ENCODE data around the gene CERKL.

Gene CERKL

DNA sequence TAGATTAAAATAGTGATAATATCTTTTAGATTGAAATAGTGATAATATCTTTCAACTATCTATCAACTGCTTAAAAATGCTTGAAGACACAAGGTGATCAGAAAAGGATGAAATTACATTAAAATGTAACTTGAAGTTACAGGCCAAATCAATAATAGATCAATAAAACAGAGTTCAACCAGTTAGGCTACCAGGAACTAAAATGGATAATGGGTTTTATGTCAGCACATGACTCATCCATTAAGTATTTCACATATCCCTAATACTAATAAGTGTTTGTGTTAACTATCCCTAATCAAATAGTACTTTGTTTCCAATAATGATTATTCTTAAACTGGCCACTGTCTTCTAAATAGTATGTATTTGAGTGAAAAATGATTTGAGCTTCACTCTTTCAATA is 33.7 kb downstream of the CERKL start:
- DNase-seq, result no peak

DNA sequence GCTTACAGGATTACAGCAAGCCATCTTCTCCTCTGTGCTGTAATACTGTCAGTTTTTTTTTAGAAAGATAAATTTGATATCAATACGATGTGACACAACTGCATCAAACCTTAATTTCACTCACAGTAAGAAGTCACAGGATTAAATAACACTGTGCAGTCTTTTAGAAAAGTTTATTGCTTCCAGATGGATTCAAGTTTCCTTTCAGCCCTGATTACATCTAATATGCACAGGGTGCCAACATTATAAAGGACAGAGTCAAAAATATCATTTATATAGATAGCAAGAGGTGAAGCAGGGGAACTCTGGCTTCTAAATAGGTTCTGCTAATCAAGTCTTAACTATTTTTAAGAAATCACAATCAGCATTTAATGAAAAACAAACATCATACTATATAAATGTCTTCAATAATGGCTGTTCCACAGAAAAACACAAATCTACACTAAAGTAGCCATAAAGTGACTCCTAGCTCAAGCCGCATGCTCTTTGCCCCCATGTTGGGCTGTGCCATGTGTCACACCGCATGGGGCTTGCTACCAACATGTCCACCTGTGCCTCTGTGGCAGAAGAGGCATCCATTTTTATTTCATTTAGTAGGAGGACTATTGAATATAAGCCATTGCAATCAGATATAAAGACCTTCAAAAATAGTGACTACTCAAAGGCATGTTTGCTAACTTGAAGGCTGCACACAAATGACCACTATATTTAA is 35.0 kb downstream of the CERKL start:
- DNase-seq, result no peak

DNA sequence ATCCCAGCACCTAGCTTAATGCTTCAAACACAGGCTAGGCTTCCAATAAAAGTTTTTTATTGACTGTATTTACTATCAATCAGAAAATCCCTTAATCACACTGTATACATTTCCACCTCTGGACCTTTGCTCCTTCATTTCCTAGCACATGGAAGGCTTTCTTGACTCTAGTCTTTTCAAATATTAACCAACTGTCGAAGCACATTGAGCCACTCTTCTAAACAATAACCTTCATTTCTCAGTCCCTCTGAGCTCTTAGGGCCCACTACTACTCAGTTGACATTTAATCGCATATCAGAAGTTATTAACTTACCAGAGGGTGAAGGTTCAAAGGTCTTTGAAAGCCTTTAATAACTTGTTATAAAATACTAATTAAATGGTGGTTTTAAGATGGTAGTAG is 37.4 kb downstream of the CERKL start:
- no peak for DNase-seq

DNA sequence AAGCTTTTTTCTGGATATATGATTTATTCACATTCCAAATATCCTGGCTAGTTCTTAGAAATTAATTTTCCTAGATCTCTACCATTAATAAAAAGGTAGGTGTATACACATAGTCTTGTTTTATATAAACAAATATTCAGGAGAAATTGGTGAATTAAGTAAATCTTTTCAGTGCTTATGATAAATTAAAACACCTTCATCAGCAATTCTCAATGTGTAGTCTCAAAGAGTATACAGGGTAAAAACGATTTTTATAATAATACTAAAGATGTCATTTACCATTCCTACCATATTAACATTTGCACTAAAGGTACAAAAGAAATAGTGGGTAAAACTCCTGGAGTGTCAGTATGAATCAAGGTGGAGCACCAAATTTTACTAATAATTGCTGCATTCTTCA is 40.2 kb downstream of the CERKL start:
- no peak for DNase-seq

DNA sequence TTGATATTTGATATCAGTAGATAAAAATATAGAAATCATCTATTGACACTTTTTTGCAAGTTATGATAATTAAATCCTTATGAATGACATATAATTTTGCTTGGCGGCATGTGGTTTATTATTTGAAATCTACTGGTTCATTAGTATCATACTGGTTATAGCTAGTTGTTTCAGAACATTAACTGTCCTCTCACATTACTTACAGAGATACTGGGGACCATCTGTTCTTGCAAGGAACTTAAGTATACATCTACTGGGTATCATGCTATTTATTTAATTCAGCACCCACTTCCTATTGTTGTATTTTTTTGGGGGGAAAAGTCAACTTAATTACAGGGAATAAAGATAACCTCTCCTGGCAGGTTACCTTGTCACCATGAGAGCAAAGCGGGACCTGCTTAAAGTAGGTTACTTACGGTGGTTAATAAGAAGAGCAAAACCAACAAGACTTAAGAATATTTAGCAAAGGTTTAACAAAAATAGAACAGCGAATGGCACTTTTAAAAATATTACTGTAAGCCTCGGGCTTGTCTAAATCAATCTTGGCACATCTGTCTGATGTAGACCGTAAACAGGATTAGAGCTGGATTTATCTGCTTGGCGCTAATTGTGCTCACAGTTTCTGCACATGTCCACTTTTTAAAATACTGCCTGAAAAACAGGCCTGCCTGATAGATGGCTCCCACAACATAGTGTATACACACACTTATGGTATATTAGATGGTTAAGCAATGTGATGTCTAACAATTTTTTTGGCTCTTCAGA is 41.8 kb downstream of the CERKL start:
- DNase-seq, result no peak

DNA sequence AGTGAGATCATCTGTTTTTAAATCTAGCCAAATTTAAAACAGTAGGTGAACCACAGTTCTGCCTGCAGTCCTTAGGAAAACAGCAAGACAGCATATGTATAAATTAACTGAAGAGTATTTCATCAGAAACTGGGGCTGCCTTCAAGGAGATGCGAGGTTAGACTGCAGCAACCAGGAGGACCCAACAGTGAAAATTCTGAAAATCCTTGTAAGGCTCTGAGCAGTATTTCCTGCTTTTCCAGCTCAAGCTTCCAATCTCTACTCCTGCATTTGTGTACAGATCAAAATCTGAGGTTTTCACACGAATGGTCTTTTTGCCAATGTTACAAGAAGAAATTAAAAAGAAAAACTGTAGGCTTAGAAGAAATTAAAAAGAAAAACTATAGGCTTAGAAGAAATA is 43.7 kb downstream of the CERKL start:
- DNase-seq, result no peak

DNA sequence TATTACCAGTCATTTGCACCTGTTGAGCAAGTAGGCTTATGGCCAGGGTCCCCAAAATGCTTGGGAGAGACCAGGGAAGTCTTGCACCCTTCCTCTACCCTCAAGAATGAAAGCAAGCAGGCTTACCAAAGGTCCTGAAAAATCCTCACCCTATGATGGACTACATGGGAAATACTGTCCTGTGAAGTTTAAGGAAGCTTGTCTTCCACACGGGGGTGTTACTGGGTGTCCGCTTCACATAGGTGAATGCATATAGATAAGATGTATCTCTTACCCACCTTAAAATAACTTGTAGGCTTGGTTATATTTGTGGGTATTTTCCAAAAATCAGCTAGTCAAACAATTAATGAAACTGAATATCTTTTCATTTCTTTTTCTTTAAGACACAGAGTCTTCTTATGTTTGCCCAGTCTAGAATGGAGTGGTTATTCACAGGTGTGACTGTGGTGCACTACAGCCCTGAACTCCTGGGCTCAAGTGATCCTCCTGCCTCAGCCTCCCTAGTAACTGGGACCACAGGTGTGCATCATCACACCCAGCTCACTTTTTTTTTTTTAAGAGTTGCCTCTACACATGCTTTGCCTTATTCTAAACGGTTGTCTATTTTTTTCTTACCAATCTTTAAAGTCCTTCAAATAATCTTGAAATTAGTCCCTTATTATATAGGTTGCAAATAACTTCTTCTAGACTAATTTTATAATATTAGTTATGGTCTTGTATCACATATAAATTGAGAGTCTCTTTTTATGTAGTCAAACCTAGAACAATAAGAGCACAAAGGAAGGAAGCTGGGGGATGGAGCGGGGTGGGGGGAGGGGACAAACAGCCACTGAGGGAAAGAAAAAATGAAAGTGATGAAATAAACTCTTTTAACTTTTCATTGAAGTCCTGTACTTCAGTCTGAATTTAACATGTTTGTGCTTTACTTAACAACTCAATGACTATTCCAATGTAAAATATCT is 49.0 kb downstream of the CERKL start:
- DNase-seq, result no peak

DNA sequence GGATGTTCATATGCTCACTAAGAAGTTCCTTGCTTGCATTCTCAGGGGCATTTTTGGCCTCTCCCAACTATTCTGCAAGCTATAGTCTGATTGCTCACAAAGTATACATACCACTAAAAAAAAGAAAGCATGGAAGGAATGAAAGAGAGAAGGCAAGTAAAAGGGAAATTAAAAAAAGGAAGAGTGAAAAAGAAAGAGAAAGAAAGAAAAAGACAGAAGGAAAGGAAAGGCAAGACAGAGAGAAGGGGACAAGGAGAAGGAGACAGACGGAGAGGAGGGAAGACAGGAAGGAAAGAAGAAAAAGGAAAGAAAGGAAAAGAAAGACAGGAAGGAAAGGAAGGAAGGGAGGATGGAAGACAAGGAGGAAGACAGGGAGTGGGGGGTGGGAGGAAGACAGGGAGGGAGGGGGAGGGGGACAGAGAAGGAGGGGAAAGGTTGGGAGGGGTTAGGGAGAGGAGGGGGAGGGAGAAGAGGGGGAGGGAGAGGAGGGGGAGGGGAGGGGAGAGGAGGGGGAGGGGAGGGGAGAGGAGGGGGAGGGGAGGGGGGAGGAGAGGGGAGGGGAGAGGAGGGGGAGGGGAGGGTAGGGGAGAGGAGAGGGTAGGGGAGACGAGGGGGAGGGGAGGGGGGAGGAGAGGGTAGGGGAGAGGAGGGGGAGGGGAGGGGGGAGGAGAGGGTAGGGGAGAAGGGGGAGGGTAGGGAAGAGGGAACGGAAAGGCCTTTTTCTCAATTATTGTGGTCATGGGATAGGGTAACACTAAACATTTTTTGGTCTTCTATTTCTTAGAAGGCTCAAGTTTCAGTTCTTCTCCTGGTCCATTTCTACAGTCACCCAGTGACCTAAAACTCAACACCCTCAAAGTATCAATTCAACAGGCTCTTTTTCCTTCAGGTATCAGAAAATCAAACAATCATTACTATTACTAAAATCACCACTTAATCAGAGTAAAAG is 50.7 kb downstream of the CERKL start:
- DNase-seq, result no peak

DNA sequence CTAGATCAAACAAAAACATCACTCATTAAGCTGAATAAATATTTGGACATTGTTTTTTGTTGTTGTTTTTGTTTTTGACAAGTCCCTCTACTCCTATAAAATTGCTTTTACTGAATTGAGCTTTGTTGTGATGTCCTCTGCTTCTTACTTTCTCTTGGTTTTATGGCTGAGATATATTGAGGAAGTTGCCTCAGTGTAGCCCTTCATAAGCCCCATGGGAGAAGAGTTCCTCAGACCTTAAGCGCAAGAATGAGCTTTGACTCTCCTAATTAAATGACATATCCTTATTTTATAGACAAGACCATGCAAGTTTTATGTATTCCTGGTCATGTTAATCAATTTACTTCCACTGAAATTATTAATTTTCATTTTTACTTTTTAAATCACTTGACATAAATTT is 54.9 kb downstream of the CERKL start:
- DNase-seq, result no peak

DNA sequence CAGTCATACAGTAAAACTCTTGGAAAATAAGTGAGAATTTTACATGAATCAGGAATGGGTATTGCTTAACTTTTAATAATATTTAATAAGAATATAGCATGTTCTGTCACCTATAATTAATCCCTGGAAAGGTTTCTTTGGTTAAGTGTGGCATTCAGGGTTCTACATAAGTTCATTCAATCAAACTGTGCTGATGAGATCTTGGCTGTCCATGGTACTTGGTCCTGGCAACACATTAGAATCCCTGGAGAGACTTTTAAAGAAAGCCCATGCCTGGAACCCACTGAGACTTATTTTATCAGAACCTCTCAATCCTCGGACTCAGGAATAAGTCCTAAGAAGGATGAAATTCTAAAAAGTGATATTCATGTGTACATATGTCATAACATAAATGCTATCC is 60.3 kb downstream of the CERKL start:
- DNase-seq, result no peak

DNA sequence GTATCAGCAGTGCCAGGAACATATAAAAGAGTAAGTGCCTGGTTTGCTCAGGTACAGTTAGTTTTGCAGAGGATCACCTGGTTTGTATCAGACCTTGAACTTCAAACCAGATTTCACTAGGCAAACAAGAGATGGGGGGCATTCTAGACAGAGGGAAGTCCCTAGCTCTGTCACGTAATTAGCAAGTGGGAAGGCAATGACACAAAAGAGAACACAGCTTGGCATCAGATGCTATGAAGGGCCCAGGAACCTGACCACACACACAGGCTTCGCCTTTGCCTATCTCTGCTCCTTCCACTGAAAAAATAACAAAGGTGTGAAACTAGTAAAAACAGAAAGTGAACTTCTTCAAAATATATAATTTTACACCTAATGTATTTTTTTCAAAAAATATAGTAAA is 62.6 kb downstream of the CERKL start:
- no peak for DNase-seq

DNA sequence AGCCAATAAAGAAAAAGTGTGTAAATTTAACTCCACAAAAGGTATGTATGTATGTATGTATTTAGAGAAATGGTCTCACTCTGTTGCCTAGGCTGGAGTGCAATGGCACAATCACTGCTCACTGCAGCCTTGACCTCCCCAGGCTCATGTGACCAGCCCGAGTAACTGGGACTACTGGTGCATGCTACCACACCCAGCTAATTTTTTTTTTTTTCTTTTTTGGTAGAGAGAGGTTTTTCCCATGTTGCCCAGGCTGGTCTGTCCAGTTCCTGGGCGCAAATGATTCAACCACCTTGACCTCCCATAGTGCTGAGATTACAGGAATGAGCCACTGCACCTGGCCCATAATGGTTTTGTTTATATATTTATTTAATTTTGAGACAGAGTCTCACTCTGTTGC is 67.1 kb downstream of the CERKL start:
- no peak for DNase-seq

DNA sequence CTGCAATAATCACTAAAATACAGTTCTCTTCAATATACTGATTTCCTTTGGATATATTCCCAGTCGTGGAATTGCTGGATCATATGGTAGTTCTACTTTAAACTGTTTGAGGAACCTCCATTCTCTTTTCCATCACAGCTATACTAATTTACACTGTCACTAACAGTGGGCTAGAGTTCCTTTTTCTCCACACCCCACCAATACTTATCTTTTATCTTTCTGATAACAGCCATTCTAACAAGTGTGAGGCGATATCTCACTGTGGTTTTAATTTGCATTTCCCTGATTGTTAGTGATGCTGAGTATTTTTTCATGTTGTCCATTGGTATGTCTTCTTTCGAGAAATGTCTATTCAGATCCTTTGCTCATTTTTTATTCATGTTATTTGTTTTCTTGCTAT is 68.4 kb downstream of the CERKL start:
- no peak for DNase-seq

DNA sequence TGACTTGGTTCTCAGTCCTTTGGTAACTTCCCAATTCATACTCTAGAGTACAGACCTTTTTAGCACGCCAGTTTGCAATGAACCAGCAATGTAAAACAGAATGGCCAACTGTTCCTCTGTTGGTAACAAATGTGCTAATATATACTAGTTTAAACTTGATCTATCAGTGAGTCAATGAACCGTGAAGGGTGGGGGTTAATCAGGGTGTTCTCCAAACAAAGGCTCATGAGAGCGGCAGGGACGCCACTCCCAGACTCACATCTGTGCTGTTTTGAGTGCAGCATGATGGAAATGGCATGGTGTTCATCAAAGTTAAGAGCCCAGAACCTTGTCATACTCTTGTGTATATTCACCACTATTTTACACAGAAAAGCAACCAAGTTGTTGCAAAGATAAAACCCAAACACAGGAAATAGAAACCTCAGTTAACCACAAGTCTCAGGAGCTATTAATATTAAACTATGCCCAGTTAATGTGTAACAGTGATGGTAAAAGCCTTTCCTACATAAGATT is 70.3 kb downstream of the CERKL start:
- DNase-seq, result no peak

DNA sequence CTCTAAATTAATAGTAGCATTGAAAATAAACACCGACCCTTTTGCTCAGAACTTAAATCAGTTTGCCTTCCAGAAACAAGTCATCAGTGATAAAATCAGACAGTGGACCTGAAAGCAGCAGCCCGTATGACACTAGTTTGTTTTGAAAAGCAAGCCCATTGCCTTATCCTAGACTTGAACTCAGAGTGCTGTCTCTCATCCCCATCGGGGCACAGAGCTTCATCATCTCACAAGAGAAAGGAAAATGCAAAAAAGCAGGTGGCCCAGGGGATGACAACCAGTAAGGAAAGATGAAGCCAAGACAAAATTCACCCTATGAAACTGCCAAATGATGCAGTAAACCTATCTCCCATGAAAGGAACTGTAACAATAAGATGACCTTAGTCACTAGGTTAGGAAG is 71.2 kb downstream of the CERKL start:
- no peak for DNase-seq

DNA sequence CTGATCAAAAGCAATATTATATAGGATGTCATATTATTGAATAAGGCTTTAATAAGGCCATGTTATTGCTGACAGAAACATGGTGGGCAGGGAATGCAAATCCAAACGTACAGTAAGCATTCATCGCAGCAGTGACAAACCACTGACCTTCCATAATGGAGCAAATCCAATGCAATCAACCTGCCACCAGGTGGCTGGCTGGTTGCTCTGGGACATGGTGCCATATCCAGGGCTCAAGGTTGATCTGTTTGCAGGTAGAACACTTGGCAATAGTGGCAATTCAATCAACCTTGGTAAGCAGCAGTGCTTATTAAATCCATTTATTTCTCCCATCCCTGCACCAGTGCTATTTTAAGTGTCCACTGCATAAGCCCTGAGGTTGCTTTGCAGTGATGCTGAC is 75.4 kb downstream of the CERKL start:
- DNase-seq, result no peak

DNA sequence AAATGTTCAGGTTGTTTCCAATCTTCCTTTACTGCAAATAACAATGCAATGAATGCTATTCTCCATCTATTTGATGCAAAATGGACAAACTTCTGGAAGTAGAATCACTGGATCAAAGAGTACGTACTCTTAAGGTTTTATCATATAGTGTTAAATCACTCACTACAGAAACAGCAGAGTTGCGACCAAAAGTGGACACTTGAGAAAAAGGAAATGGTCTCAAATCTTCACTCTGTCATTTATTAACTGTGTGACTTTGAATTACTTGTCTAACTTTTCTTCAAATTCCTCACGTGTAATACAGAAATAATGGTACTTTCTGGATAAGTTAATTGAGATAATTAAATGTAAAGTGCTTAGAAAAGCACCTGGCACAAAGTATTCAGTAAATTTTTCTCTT is 78.1 kb downstream of the CERKL start:
- no peak for DNase-seq

DNA sequence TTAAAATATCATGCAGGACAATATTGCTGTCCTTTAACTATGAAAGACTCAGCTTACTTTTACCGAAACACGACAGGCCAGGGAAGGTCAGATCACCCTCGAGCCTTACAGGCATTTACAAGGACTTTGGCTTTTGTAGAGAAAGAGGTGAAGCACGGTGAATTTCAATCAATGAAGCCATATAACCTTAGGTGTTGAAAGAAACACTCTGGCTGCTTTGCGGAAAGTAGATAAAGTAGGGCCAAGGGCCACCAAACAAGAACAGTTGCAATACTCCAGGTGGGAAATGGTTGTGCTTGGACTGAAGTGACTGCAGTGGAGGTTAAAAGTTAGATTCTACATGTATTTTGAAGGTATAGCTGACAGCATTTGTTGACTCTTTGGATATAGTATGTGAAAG is 80.5 kb downstream of the CERKL start:
- DNase-seq, result no peak

DNA sequence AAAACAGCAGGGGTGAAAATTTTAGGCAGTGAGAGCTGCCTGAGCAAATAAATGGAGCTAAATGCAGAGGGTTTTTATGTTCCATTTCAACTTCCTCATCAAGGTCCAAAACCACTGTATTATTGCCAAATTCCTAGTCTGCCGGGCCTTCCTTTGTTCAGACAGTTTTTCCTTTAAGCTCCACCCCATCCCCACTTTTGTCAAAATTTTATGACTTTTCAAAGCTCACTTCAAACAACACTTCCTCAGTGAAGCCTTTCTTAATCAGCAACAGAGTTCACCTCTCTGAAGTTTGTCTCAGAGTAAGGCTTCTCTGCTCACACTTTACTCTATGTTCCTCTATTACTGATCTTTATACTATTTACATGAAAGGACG is 81.3 kb downstream of the CERKL start:
- DNase-seq, result no peak

DNA sequence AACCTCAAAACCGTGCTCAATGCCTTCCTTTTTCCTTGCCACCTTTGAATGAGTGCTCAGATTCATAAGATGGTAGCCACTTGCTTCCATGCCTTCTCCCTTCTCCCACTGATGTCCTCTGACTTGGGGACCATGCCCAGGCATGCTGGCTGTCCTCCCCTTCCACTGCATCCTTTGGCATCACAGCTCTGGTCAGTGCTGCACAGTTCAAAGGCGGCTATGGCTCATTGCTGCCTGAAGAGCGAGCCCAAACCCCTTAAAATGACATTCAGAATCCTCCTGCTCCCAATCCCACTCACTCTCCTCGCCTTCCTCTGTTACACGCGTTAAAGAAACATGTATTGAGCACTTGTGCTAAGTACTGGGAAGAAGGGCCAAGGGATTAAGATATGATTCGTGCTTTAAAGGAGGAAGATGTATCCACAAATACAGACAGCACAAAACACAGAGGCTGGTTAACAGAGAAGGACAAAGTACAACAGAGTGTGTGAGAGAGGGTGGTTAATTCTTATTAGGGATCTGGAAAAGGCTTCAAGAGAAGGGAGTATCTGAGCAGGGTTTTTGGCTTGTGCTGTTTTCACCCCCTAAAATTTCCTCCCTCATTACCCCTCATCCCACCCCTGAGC is 81.8 kb downstream of the CERKL start:
- DNase-seq, result no peak

DNA sequence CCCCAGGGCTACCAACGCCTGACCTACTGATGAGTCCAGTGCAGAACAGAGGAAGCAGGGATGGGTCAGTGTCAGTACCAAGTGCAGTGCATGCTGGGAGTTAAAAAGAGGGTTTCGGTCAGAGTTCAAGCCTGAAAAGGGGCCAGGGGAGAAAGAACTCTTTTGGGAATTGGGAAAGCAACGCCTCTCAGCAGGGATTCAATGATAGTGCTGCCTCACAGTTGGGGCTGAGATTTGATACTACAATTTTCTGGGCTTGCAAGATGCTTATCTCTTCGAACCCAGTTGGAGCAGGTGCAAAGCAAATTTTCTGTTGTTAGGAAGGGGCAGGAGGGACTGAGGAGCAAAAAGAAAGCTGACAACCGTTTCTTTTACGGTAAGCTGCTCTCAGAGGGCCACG is 82.6 kb downstream of the CERKL start:
- no peak for DNase-seq
